H1 (cell line): Measurements from ENCODE around the gene SERPINB2. TPM values are rescaled to one million over a fixed set of nuclear protein-coding genes. Genes with fewer than 3 reads are reported as not detected.

Experiments used
- CTCF ChIA-PET: fragments of 300-600 bp; sonication (Branson Sonifier 250); formaldehyde crosslinking; loops from one replicate; lab custom pipeline; 2021; ENCODE audit not compliant: partially characterized antibody; lab: Charles Lee
- POLR2A ChIA-PET: fragments of 300-600 bp; sonication (Branson Sonifier 250); formaldehyde crosslinking; loops from one replicate; lab custom pipeline; 2021; ENCODE audit warnings: inconsistent platforms; ENCODE audit not compliant: partially characterized antibody; lab: Charles Lee
- DNase-seq, 2 experiments: peaks; one replicate each; pipeline versions ENCODE4 v3.0.0 to v3.0.0-alpha.2; 2010 to 2022; ENCODE audit warnings: low spot score in 2 of 2, low read depth in 1 of 2, mixed read lengths in 1 of 2
- FAIRE-seq: peaks from 2 replicates; lab custom pipeline; 2011; peaks lifted over from hg19 to GRCh38; lab: Jason Lieb, UNC
- H2AFZ ChIP-seq: 2 replicates; pipeline ENCODE4 v1.8.1; 2012; ENCODE audit warnings: low read length, inconsistent platforms
- H2AK5ac ChIP-seq: 2 replicates; pipeline ENCODE4 v1.6.1; 2013; ENCODE audit warnings: low read depth, low read length
- H2BK120ac ChIP-seq: replicated peaks from 2 replicates; pipeline ENCODE3; 2013; ENCODE audit warnings: low read depth, low read length, inconsistent platforms
- H2BK12ac ChIP-seq: 2 replicates; pipeline ENCODE4 v1.6.1; 2013; ENCODE audit warnings: low read depth, low read length
- H2BK15ac ChIP-seq: 2 replicates; pipeline ENCODE4 v1.6.1; 2013; ENCODE audit warnings: low read length
- H2BK20ac ChIP-seq: 2 replicates; pipeline ENCODE4 v1.6.1; 2013; ENCODE audit warnings: low read length
- H2BK5ac ChIP-seq: 2 replicates; pipeline ENCODE4 v1.6.1; 2013; ENCODE audit warnings: low read depth, low read length
- H3K14ac ChIP-seq: 2 replicates; pipeline ENCODE4 v1.6.1; 2013; ENCODE audit warnings: inconsistent platforms; ENCODE audit not compliant: insufficient read length
- H3K18ac ChIP-seq: 2 replicates; pipeline ENCODE4 v1.6.1; 2013; ENCODE audit warnings: low read length; ENCODE audit errors: extremely low read depth
- H3K23ac ChIP-seq: 2 replicates; pipeline ENCODE4 v1.6.1; 2013; ENCODE audit warnings: inconsistent platforms; ENCODE audit not compliant: insufficient read length
- H3K23me2 ChIP-seq: 2 replicates; pipeline ENCODE4 v1.6.1; 2013; ENCODE audit warnings: low read depth, low read length
- H3K27ac ChIP-seq: 2 replicates; pipeline ENCODE4 v1.6.1; 2011; ENCODE audit warnings: low read depth, low read length, inconsistent platforms
- H3K27me3 ChIP-seq, 4 experiments: replicated peaks in 1 of 4; 1 replicate in 1 of 4; 2 replicates in 3 of 4; pipeline versions ENCODE4 v1.6.1 to v1.8.1; 2011 to 2013; ENCODE audit warnings: low read length in 3 of 4, mild to moderate bottlenecking in 3 of 4, inconsistent platforms in 2 of 4, mixed read lengths in 2 of 4, moderate library complexity in 1 of 4; ENCODE audit not compliant: control insufficient read depth in 3 of 4, insufficient read depth in 3 of 4; ENCODE audit errors: extremely low read depth in 1 of 4
- H3K36me3 ChIP-seq, 4 experiments: 2 replicates each; pipeline versions ENCODE4 v1.6.1 to v1.8.1; 2011 to 2013; ENCODE audit warnings: mild to moderate bottlenecking in 4 of 4, low read length in 3 of 4, moderate library complexity in 2 of 4, control low read depth in 1 of 4, inconsistent platforms in 1 of 4; ENCODE audit not compliant: insufficient read depth in 4 of 4, control insufficient read depth in 2 of 4
- H3K4ac ChIP-seq: replicated peaks from 2 replicates; pipeline ENCODE3; 2013; ENCODE audit warnings: low read length, low read depth, mixed read lengths, inconsistent platforms; ENCODE audit not compliant: insufficient read length
- H3K4me1 ChIP-seq, 4 experiments: replicated peaks in 1 of 4; 1 replicate in 1 of 4; 2 replicates in 3 of 4; pipeline versions ENCODE4 v1.6.1 to v1.8.1; 2011 to 2013; ENCODE audit warnings: low read length in 3 of 4, inconsistent platforms in 2 of 4, mixed read lengths in 1 of 4; ENCODE audit not compliant: insufficient read depth in 4 of 4, control insufficient read depth in 3 of 4
- H3K4me2 ChIP-seq, 2 experiments: 2 replicates each; pipeline versions ENCODE4 v1.6.1 to v1.8.1; 2011 to 2013; ENCODE audit warnings: low read depth in 2 of 2, low read length in 2 of 2, control low read depth in 1 of 2, inconsistent platforms in 1 of 2, mild to moderate bottlenecking in 1 of 2; ENCODE audit not compliant: insufficient read depth in 1 of 2
- H3K4me3 ChIP-seq, 4 experiments: fragments of 200-600, 300-600 bp in 1 of 4; sonication (generic), shearing (Covaris generic), sonication (Bioruptor Twin) in 1 of 4; 2 replicates each; pipeline versions ENCODE4 v1.5.1 to v1.8.1; 2011 to 2016; ENCODE audit warnings: low read length in 4 of 4, low read depth in 3 of 4, control low read depth in 2 of 4, inconsistent platforms in 2 of 4, mild to moderate bottlenecking in 2 of 4, mixed read lengths in 1 of 4, moderate library complexity in 1 of 4; ENCODE audit not compliant: insufficient read depth in 2 of 4; ENCODE audit errors: extremely low read depth in 1 of 4
- H3K56ac ChIP-seq: replicated peaks from 2 replicates; pipeline ENCODE3; 2013; ENCODE audit warnings: low read depth, mild to moderate bottlenecking, mixed read lengths, low read length, inconsistent platforms; ENCODE audit not compliant: insufficient read length
- H3K79me1 ChIP-seq: 2 replicates; pipeline ENCODE4 v1.6.1; 2013; ENCODE audit warnings: low read depth, low read length, control low read depth
- H3K79me2 ChIP-seq, 2 experiments: 2 replicates each; pipeline versions ENCODE4 v1.6.1 to v1.8.1; 2012 to 2013; ENCODE audit warnings: low read length in 2 of 2, mild to moderate bottlenecking in 2 of 2, inconsistent platforms in 1 of 2; ENCODE audit not compliant: insufficient read depth in 2 of 2, control insufficient read depth in 1 of 2
- H3K9ac ChIP-seq, 4 experiments: replicated peaks in 1 of 4; 1 replicate in 1 of 4; 2 replicates in 3 of 4; pipeline versions ENCODE4 v1.6.1 to v1.8.1; 2011 to 2013; ENCODE audit warnings: low read depth in 3 of 4, low read length in 3 of 4, control low read depth in 2 of 4, mild to moderate bottlenecking in 2 of 4, moderate library complexity in 2 of 4, inconsistent platforms in 1 of 4; ENCODE audit errors: extremely low read depth in 1 of 4
- H3K9me3 ChIP-seq, 2 experiments: 2 replicates each; pipeline versions ENCODE4 v1.6.1 to v1.8.1; 2012 to 2013; ENCODE audit warnings: mild to moderate bottlenecking in 2 of 2, moderate library complexity in 2 of 2, control low read depth in 1 of 2, inconsistent platforms in 1 of 2, low read depth in 1 of 2, low read length in 1 of 2, mixed read lengths in 1 of 2; ENCODE audit not compliant: insufficient read depth in 2 of 2
- H4K20me1 ChIP-seq, 2 experiments: replicated peaks in 1 of 2; 2 replicates each; pipeline versions ENCODE3 to v1.8.1; 2011 to 2013; ENCODE audit warnings: inconsistent platforms in 2 of 2, low read length in 2 of 2, mild to moderate bottlenecking in 1 of 2; ENCODE audit not compliant: insufficient read depth in 2 of 2, control insufficient read depth in 1 of 2
- H4K5ac ChIP-seq: 2 replicates; pipeline ENCODE4 v1.6.1; 2013; ENCODE audit warnings: low read length, low read depth, mixed read lengths, inconsistent platforms; ENCODE audit not compliant: insufficient read length
- H4K8ac ChIP-seq: 2 replicates; pipeline ENCODE4 v1.8.0; 2013; ENCODE audit warnings: mild to moderate bottlenecking, moderate library complexity, low read length, inconsistent platforms; ENCODE audit not compliant: insufficient read depth; ENCODE audit errors: extremely low read depth
- H4K91ac ChIP-seq: replicated peaks from 2 replicates; pipeline ENCODE3; 2013; ENCODE audit warnings: low read length, mixed read lengths, inconsistent platforms; ENCODE audit not compliant: insufficient read length
- CHD2 ChIP-seq: IDR thresholded peaks from 2 replicates; pipeline ENCODE4 v1.6.1; 2012; ENCODE audit warnings: low read length, improper control_type of control experiment
- CTBP2 ChIP-seq: IDR thresholded peaks from 2 replicates; pipeline ENCODE4 v1.7.0; 2011; ENCODE audit warnings: borderline replicate concordance, mild to moderate bottlenecking, moderate library complexity, mixed read lengths, low read length; ENCODE audit not compliant: insufficient read depth, insufficient read length
- E2F6 ChIP-seq: IDR thresholded peaks from 2 replicates; pipeline ENCODE4 v1.6.1; 2012; ENCODE audit warnings: inconsistent platforms
- WGBS, 2 experiments: shearing (Covaris generic) in 1 of 2; methylation state at CpG; one replicate each; pipeline versions ENCODE4 v1.1.6 to v1.1.7; 2013 to 2015; ENCODE audit warnings: low lambda C conversion rate in 2 of 2, mixed read lengths in 2 of 2, inconsistent platforms in 1 of 2, low coverage in 1 of 2, missing lambda C conversion rate in 1 of 2; ENCODE audit not compliant: insufficient replicate concordance in 2 of 2, insufficient coverage in 1 of 2, insufficient read length in 1 of 2; ENCODE audit errors: extremely low coverage in 1 of 2, missing lambda C conversion rate in 1 of 2; 5-methylcytosine and 5-hydroxymethylcytosine counted together
- polyA plus RNA-seq, 7 experiments: library from polyadenylated mRNA; depleted of rRNA in 3 of 7; stranded (reverse) in 5 of 7; unstranded in 2 of 7; fragments of >200 nt in 5 of 7; fragments of 200-250 nt in 2 of 7; gene quantifications; 1 replicate in 5 of 7; 2 replicates in 1 of 7; 4 replicates in 1 of 7; pipeline versions ENCODE4 v1.2.1 to v1.2.3, GENCODE V29; 2011 to 2013; ENCODE audit warnings: missing spikeins in 2 of 7, mixed read lengths in 2 of 7
- total RNA-seq: library from RNA; stranded (reverse); fragmentation: NEBNext Ultra II Directional; extraction: Animal tissue kit (Norgen Biotek cat#: 25700); gene quantifications from 2 replicates; pipeline ENCODE4 v1.2.1, GENCODE V29; 2021

SERPINB2 gene
- total and polyA plus RNA-seq, 2 of the 8 experiments (the other 6 are each of a cell fraction or from before 2014, with no cell fraction given) = not detected

DNA sequence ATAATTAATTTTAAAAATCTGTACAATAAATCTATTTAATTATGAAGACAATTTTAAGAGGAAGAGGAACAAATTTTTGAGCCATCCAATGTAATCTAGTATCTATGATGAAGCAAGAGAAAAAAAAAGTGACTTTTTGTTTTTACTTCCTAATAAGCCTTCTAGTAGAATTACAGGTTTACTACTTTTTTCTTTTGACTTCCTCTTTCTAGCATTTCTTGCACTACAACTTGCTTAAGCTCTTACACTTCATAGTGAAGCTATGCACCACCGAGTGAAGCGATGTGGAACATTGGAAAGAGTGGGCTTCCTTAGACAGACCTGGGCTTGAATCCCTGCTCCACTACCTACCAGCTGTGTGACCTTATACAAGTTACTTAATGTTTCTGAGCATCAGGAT lies 2.1 kb downstream of the SERPINB2 start:
- CTCF ChIA-PET = interaction anchor here (1.6 kb wide), 1 partner anchor 74 kb away, joined by 6 read pairs; no protein-coding TSS in a partner anchor
- Histone ChIP-seq H4K20me1 (no peaks in the 10 kb centered on the region), H3K36me3 (no peaks in the 10 kb centered on the region), H2AK5ac (no peak overlapping the region), H3K23ac (no peak overlapping the region), H3K4me2 (no peak overlapping the region), H4K91ac (no peak overlapping the region), H2BK120ac (no peak overlapping the region), H3K56ac (no peak overlapping the region), H3K14ac (no peak overlapping the region), H3K18ac (no peak overlapping the region), H2BK12ac (no peak overlapping the region), H3K9me3 (no peaks in the 10 kb centered on the region), H3K79me2 (no peaks in the 10 kb centered on the region), H2AFZ (no peak overlapping the region), H3K27ac (no peak overlapping the region), H3K4me1 (no peaks in the 10 kb centered on the region), H3K79me1 (no peaks in the 10 kb centered on the region), H3K27me3 (no peaks in the 10 kb centered on the region), H2BK5ac (no peak overlapping the region), H2BK20ac (no peak overlapping the region), H3K4ac (no peak overlapping the region), H3K9ac (no peak overlapping the region), H4K5ac (no peak overlapping the region), H3K23me2 (no peaks in the 10 kb centered on the region), H3K4me3 (no peak overlapping the region), H2BK15ac (no peak overlapping the region), H4K8ac (no peak overlapping the region)
- WGBS, 2 experiments = 100% methylated on average over 2 of the region's 2 CpGs; no CpG with 5 or more reads in 1 of the 2 experiments
- TF ChIP-seq CHD2 (no peak), CTBP2 (no peak), E2F6 (no peak)
- no peak for DNase-seq
- no peak for FAIRE-seq
- POLR2A ChIA-PET = no interaction called here
